HepG2 (cell line): ENCODE data around the gene CCNA2. TPM values are rescaled to one million over a fixed set of nuclear protein-coding genes. Genes with fewer than 3 reads are reported as not detected.

Experiments
- ATAC-seq: fragments of 200-7000 bp; cut with Tn5 transposase; 3 replicates; pipeline ENCODE4 v1.9.1; 2020; ENCODE audit warnings: mild to moderate bottlenecking, moderate library complexity
- BruUV-seq: library from RNA; stranded (reverse); fragments of 400-500 nt; replicated peaks from 2 replicates; lab custom pipeline; 2021; lab: Mats Ljungman, UMichigan
- CTCF ChIA-PET: fragments of 300-600 bp; formaldehyde crosslinking; extraction: SDS; loops from one replicate; lab custom pipeline; 2021; ENCODE audit warnings: low total read pairs, inconsistent platforms, low intra/inter-chr PET ratio; lab: Yijun Ruan, JAX
- POLR2A ChIA-PET: fragments of 350-600 bp; sonication (Branson Sonifier 250); formaldehyde crosslinking; loops from one replicate; lab custom pipeline; 2020; ENCODE audit warnings: antibody characterized with exemption, inconsistent platforms; lab: Yijun Ruan, JAX
- DNase-seq: peaks from one replicate; pipeline ENCODE4 v3.0.0-alpha.2; 2015; ENCODE audit warnings: low spot score
- FAIRE-seq: peaks from 3 replicates; lab custom pipeline; 2011; peaks lifted over from hg19 to GRCh38; lab: Jason Lieb, UNC
- H2AFZ ChIP-seq: one replicate; pipeline ENCODE4 v1.6.1; 2011; ENCODE audit warnings: low read length, inconsistent platforms
- H3K27ac ChIP-seq: fragments of 300-600 bp; 3 replicates; pipeline ENCODE4 v1.8.0; 2011; ENCODE audit warnings: mixed run types, mild to moderate bottlenecking, mixed read lengths, low read length, inconsistent platforms; ENCODE audit not compliant: insufficient read depth; ENCODE audit errors: extremely low read length
- H3K27me3 ChIP-seq, 2 experiments: fragments of 200-600 bp in 1 of 2; 2 replicates in 1 of 2; 3 replicates in 1 of 2; pipeline versions ENCODE4 v1.6.0 to v1.8.0; 2011; ENCODE audit warnings: low read length in 2 of 2, mild to moderate bottlenecking in 2 of 2, moderate library complexity in 2 of 2, inconsistent platforms in 1 of 2; ENCODE audit not compliant: insufficient read depth in 2 of 2, control insufficient read depth in 1 of 2
- H3K36me3 ChIP-seq, 2 experiments: fragments of 200-600 bp in 1 of 2; replicated peaks in 1 of 2; 2 replicates in 1 of 2; 3 replicates in 1 of 2; pipeline versions ENCODE4 v1.5.1 to v1.8.0; 2011; ENCODE audit warnings: low read length in 2 of 2, inconsistent platforms in 1 of 2; ENCODE audit not compliant: insufficient read depth in 2 of 2, control insufficient read depth in 1 of 2
- H3K4me1 ChIP-seq: 2 replicates; pipeline ENCODE4 v1.5.1; 2012; ENCODE audit warnings: low read length, inconsistent platforms; ENCODE audit not compliant: insufficient read depth
- H3K4me2 ChIP-seq: 2 replicates; pipeline ENCODE4 v1.6.0; 2011; ENCODE audit warnings: low read depth, low read length, inconsistent platforms
- H3K4me3 ChIP-seq, 3 experiments: fragments of 200-600 bp in 1 of 3; sonication (generic), shearing (Covaris generic) in 1 of 3; replicated peaks in 1 of 3; 2 replicates each; pipeline ENCODE4 v1.5.1; 2011 to 2016; ENCODE audit warnings: low read length in 3 of 3, inconsistent platforms in 2 of 3, low read depth in 2 of 3, mild to moderate bottlenecking in 2 of 3, control low read depth in 1 of 3, mixed read lengths in 1 of 3; ENCODE audit not compliant: insufficient read depth in 1 of 3
- H3K79me2 ChIP-seq: one replicate; pipeline ENCODE4 v1.6.1; 2011; ENCODE audit warnings: low read length, inconsistent platforms; ENCODE audit not compliant: insufficient read depth
- H3K9ac ChIP-seq: 2 replicates; pipeline ENCODE4 v1.6.0; 2011; ENCODE audit warnings: mild to moderate bottlenecking, low read depth, low read length, inconsistent platforms; ENCODE audit not compliant: insufficient read depth
- H3K9me3 ChIP-seq: 2 replicates; pipeline ENCODE4 v1.5.1; 2012; ENCODE audit warnings: mild to moderate bottlenecking, low read length
- H4K20me1 ChIP-seq: 2 replicates; pipeline ENCODE4 v1.6.0; 2011; ENCODE audit warnings: inconsistent platforms, mild to moderate bottlenecking, low read length, moderate library complexity; ENCODE audit not compliant: insufficient read depth
- ARID3A ChIP-seq: IDR thresholded peaks from 2 replicates; pipeline ENCODE4 v1.6.1; 2012; ENCODE audit warnings: low read depth, low read length, improper control_type of control experiment
- CCAR2 ChIP-seq: fragments of 200-400 bp; formaldehyde crosslinking; optimal IDR thresholded peaks from 2 replicates; pipeline ENCODE3; 2018; ENCODE audit warnings: low read depth, mild to moderate bottlenecking, low read length, moderate library complexity
- DDIT3 ChIP-seq: sonication (generic); formaldehyde crosslinking; IDR thresholded peaks from 2 replicates; pipeline ENCODE4 v1.4.0; 2020; ENCODE audit warnings: mild to moderate bottlenecking, missing genetic modification reagents
- GABPB1 ChIP-seq: IDR thresholded peaks from 2 replicates; pipeline ENCODE4 v1.6.1; 2016; ENCODE audit warnings: mild to moderate bottlenecking, missing genetic modification reagents, moderate library complexity, missing compliant biosample characterization
- IKZF1 ChIP-seq: fragments of 450-650 bp; IDR thresholded peaks from 2 replicates; pipeline ENCODE4 v1.7.1; 2016
- SATB2 ChIP-seq: sonication (generic); formaldehyde crosslinking; IDR thresholded peaks from 2 replicates; pipeline ENCODE4 v1.5.0; 2020; ENCODE audit warnings: missing genetic modification reagents
- ZEB1 ChIP-seq: IDR thresholded peaks from 2 replicates; pipeline ENCODE4 v1.6.1; 2012; ENCODE audit warnings: mild to moderate bottlenecking, low read depth, inconsistent platforms; ENCODE audit not compliant: insufficient replicate concordance
- ZNF549 ChIP-seq: sonication (generic); formaldehyde crosslinking; IDR thresholded peaks from 2 replicates; pipeline ENCODE4 v1.5.0; 2020; ENCODE audit warnings: missing genetic modification reagents
- ZNF652 ChIP-seq: IDR thresholded peaks from 2 replicates; pipeline ENCODE4 v1.6.1; 2016; ENCODE audit warnings: low read depth, borderline replicate concordance
- WGBS: methylation state at CpG from one replicate; pipeline ENCODE4 v1.1.6; 2017; ENCODE audit warnings: low lambda C conversion rate; 5-methylcytosine and 5-hydroxymethylcytosine counted together
- in situ Hi-C: cut with HindIII; loops from 2 replicates; pipeline ENCODE4 v1.10.0; 2017; ENCODE audit warnings: low pct_unique_long_range_greater_than_20kb; ENCODE audit not compliant: extremely low pct_ligation_motif_present
- intact Hi-C: fragments of 100-400 bp; cut with micrococcal nuclease; formaldehyde crosslinking; loops from one replicate; pipeline ENCODE4 v1.10.0; 2022; ENCODE audit not compliant: unreplicated experiment
- polyA plus RNA-seq, 8 experiments: library from polyadenylated mRNA; depleted of rRNA in 3 of 8; stranded (reverse) in 7 of 8; unstranded in 1 of 8; fragments of >200 nt; fragmentation: Illumina TruSeq in 4 of 8; extraction: Trizol in 4 of 8; gene quantifications; 2 replicates each; pipeline versions ENCODE4 v1.2.1 to v1.2.3, GENCODE V29; 2011 to 2016; ENCODE audit warnings: low read depth in 4 of 8, missing spikeins in 1 of 8, mixed read lengths in 1 of 8; ENCODE audit not compliant: insufficient read depth in 1 of 8
- total RNA-seq, 5 experiments: library from RNA; depleted of rRNA; stranded (reverse); fragments of >200 nt; fragmentation: Illumina TruSeq; extraction: Trizol; gene quantifications; 2 replicates each; pipeline ENCODE4 v1.2.3, GENCODE V29; 2016; ENCODE audit warnings: low read depth in 1 of 5

Gene CCNA2
- total and polyA plus RNA-seq, 2 of the 13 experiments (the other 11 are each of a cell fraction or from before 2014, with no cell fraction given), result 31.3 to 105 TPM

- H4K20me1 ChIP-seq, result no peaks in the 10 kb centered on the region
- TF ChIP-seq IKZF1 (no peak), GABPB1 (no peak), ZNF549 (CRISPR knock-in tag) (no peak), ZEB1 (no peak), ARID3A (no peak), ZNF652 (CRISPR knock-in tag) (no peak), DDIT3 (no peak), SATB2 (CRISPR knock-in tag) (no peak), CCAR2 (no peak)
- TF ChIP-seq, all 625 proteins: peak for 0
- H3K36me3 ChIP-seq, result peaks cover under 1 to 7% of the 10 kb centered on the region in 2 experiments; a peak in 4 of 5 replicates
- in situ Hi-C loops (no loop called here), intact Hi-C loops (no loop called here)
- H3K4me1 ChIP-seq, result no peaks in the 10 kb centered on the region
- ATAC-seq, result no peak
- 97% methylated on average over 2 of the region's 2 CpGs for WGBS
- CTCF ChIA-PET, result no interaction called here
- no peaks in the 10 kb centered on the region for H3K9me3 ChIP-seq
- DNase-seq, result no peak
- POLR2A ChIA-PET, result no interaction called here
- H3K4me3 ChIP-seq, result no peak overlapping the region
- no peaks in the 10 kb centered on the region for H3K79me2 ChIP-seq
- no peak overlapping the region for H3K4me2 ChIP-seq
- no peak overlapping the region for H3K27ac ChIP-seq
- no TSS peak for BruUV-seq
- no peak overlapping the region for H2AFZ ChIP-seq
- no peaks in the 10 kb centered on the region for H3K27me3 ChIP-seq
- H3K9ac ChIP-seq, result no peak overlapping the region
- FAIRE-seq, result no peak
These were observed 37.7 kb upstream of the CCNA2 start for GRCh38 chr4:121861426-121861825.
